Fibroblast of mammary gland (primary cell): ENCODE data around the gene VWA8.
"Not testable (repeated sequence)": the region's sequence is repeated elsewhere in the genome, so short reads cannot be mapped to it uniquely, and the experiment has no call there.

Source experiments
- DNase-seq: peaks from one replicate; pipeline ENCODE4 v3.0.0-alpha.2; 2010; ENCODE audit warnings: low read depth
- H3K4me3 ChIP-seq: 2 replicates; pipeline ENCODE4 v1.5.1; 2011; ENCODE audit warnings: low read depth, mild to moderate bottlenecking, low read length, moderate library complexity; ENCODE audit not compliant: control insufficient read depth
- TF ChIP-seq, protein P1 (sequence below): conservative IDR thresholded peaks from 2 replicates; pipeline ENCODE4 v1.5.1; 2011; ENCODE audit warnings: low read depth, low read length, inconsistent platforms; ENCODE audit not compliant: control insufficient read depth, insufficient read depth

VWA8 gene

DNA sequence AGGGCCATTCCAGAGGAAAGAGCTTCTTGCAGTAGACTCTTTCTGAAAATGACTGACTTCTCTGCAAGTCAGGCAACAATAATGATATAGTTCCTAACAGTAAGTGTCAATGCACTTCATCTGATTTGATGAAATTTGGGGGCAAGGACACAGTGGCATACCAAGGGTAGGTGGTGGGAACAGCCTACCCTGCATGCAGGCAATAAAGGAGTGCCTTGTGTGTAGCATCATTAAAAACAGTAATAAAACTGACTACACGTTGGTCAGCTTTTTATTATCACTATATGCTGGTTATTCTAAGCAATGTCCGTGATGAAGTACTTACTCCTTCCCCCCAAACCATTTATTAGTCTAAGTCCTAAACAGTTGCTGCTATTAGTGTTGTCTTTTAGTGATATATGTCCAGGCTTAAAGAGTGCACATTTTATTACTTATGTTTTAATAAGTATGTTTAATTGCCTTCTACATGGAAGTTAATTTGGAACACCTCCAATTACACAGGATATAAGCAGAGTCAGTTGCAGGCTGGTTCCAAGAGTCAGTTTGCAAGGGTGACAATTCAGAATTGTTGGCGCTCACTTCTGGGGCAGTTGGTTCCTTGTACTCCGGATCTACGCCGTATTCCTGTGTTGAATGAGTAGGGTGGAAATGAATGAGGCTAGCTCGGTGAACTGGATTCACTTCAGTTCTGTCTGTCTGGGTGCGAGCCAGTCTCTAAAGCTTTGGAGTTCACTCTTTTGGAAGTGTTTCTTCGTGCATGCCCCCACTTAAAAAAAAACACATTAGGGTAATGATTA lies 419.6 kb downstream of the VWA8 start:
- H3K4me3 ChIP-seq, result no peak overlapping the region
- TF ChIP-seq, protein P1, sequence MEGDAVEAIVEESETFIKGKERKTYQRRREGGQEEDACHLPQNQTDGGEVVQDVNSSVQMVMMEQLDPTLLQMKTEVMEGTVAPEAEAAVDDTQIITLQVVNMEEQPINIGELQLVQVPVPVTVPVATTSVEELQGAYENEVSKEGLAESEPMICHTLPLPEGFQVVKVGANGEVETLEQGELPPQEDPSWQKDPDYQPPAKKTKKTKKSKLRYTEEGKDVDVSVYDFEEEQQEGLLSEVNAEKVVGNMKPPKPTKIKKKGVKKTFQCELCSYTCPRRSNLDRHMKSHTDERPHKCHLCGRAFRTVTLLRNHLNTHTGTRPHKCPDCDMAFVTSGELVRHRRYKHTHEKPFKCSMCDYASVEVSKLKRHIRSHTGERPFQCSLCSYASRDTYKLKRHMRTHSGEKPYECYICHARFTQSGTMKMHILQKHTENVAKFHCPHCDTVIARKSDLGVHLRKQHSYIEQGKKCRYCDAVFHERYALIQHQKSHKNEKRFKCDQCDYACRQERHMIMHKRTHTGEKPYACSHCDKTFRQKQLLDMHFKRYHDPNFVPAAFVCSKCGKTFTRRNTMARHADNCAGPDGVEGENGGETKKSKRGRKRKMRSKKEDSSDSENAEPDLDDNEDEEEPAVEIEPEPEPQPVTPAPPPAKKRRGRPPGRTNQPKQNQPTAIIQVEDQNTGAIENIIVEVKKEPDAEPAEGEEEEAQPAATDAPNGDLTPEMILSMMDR, result no peak
- DNase-seq, result no peak

DNA sequence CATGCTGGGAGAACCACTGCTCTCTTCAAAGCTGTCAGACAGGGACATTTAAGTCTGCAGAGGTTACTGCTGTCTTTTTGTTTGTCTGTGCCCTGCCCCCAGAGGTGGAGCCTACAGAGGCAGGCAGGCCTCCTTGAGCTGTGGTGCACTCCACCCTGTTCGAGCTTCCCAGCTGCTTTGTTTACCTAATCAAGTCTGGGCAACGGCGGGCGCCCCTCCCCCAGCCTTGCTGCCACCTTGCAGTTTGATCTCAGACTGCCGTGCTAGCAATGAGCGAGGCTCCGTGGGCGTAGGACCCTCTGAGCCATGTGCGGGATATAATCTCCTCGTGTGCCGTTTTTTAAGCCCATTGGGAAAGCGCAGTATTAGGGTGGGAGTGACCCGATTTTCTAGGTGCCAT lies 420.7 kb downstream of the VWA8 start:
- H3K4me3 ChIP-seq, DNase-seq: not testable (repeated sequence)

DNA sequence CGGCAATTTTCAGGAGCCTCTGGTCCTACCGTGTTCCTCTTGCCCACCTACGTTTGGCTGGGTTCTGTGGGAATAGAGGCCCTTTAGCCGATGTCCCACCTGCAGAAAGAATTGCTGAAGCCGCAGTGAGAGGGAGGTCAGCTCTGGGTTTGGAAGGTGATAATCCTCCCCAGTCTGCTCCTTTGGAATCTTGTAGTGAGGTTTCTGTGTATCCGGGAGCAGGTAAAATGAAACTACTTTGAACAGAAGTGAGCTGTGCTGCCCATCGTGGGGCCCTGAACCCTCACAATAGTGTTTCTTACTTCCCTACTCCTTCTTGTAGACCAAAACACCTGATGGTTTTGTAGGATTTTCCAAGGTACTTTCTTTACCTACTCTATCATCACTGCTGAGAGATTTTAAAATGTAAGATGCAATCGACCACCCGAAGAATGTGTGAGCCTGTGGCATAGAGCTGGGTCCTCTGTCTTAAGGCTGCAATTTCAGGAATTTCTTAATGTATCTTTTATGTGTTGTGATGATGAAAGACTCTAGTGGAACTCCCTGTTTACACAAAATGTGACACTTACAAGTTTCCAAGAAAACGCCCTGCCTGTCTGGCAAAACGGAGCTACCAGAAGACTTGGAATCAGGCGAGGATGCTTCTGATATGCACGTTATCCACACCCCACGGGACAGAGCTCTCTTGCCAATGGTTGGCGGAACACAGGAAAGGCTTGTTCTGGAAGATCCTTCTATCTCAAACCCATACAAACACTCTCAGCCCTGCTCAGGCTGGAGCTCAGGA lies 427.4 kb downstream of the VWA8 start:
- DNase-seq, result no peak
- H3K4me3 ChIP-seq, result no peak overlapping the region
- TF ChIP-seq, protein P1, result no peak

DNA sequence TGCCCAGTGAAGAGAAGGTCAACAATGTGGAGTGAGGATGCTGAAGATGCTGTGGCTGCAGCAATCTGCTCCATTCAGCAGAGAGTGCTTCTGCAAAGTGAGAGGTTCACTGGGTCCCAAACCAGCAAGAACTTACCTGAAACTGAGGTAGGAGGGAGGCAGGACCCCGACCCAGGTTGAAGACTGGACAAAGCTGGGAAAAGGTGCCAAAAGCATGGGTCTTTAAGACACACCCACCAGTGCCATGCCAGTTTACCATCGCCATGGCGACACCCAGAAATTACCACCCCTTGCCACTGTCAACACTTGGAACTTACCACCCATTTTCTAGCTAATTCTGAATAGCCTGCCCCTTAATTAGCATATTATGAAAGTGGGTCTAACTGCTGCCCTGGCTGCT lies 432.9 kb downstream of the VWA8 start:
- H3K4me3 ChIP-seq, result no peak overlapping the region
- no peak for DNase-seq
- TF ChIP-seq, protein P1, result no peak

- peak; percentile 21 for DNase-seq
- no peak overlapping the region for H3K4me3 ChIP-seq
- TF ChIP-seq, protein P1, result no peak
Measured at GRCh38 chr13:41520660-41521630, 440.0 kb downstream of the VWA8 start.

- H3K4me3 ChIP-seq, result no peak overlapping the region
- no peak for DNase-seq
- TF ChIP-seq, protein P1, result no peak
Measured at GRCh38 chr13:41520016-41520659, 440.8 kb downstream of the VWA8 start.
